HG03135 (cell line): ENCODE measurements around the gene GPD1L.

ENCODE experiments used
- ATAC-seq: cut with Tn5 transposase; IDR thresholded peaks from one replicate; pipeline ENCODE4 v1.9.1; 2021; ENCODE audit warnings: mild to moderate bottlenecking, moderate library complexity; ENCODE audit not compliant: unreplicated experiment

Gene GPD1L

GRCh38 chr3:32217339-32217738 lies 110.9 kb downstream of the GPD1L start:
- ATAC-seq: no peak
